NCI-H748 treated with DMSO at 0.1 percent for 48 hours (cell line): Measurements from ENCODE around the gene BMP15.

Source experiments
- DNase-seq: peaks from one replicate; lab custom pipeline; 2025; lab: John Stamatoyannopoulos, UW

Gene BMP15

DNA sequence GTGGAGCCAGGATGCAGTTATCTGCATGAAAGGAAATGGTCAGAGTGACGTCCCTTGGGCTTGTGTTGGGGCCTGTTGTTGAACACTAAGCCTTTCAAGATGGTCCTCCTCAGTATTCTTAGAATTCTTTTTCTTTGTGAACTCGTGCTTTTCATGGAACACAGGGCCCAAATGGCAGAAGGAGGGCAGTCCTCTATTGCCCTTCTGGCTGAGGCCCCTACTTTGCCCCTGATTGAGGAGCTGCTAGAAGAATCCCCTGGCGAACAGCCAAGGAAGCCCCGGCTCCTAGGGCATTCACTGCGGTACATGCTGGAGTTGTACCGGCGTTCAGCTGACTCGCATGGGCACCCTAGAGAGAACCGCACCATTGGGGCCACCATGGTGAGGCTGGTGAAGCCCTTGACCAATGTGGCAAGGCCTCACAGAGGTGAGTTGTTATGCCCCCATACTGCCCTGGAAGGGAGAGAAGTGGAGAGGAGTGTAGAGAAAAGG, at the start of gene BMP15:
TSS of gene BMP15 (plus strand) at position 51 of the 492 bp plus-strand sequence. CDS start at position 100, 49 bp downstream.
- DNase-seq: no peak

DNA sequence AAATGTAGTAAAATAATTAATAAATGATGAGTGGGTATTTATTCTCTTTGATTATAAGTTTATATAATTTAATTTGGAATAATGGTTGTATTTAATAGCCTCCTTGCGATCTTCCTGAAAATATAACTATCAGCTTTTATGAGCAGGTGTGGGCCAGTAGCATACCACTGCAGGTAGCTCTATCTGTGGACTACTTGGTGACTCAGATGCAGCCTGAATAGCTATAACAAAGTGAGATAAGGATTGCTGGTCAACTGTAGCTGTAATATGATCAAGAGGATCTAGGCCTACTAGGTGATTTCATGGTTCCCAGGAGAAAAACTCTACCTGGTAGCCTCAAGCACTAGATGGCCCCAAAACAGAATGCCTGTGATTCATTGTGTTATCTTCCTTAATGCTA, 47.1 kb upstream of the BMP15 start:
- DNase-seq: no peak

DNA sequence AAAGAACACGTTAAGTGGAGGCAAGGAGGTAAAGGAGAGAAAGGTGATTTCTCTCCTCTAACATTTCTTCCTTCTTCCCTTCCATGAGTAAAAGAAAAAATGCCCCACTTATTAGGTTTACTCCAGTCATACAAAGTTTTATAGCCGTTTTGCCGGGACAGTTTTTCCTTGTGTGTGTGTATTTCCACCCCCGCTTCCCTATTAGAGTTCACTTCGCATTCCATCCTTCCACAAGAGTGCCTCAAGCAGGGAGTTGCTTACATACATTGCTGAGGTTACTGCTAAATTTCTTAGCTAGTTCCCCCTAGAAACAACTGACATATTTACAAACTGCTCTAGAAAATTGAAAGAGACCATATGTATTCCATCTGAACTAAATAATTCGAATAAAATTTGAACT, 45.2 kb upstream of the BMP15 start:
- no peak for DNase-seq

DNA sequence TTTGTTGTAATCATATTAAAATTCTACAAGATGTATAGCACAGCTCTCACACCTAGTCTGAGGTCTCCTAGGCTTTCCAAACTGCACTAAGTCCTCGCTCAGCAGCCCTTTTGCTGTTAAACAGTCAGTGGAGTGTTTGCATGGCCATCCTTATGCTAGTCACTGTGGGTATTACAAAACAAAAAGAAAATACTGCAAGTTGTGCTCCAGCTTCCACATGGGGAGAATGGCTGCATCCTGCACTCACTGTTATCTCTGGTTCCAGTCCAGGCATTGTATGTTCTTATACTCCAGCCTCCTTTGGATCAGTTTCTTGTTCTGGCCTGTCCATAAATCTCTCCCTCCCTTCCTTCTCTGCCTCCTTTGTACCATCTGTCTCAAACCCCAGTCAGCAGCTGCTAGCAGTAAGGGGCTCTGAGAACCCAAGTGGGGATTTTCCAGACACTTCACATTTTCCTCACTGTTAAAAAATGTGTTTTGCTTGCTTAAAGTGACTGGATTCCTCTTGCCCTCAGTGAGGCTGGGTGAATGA, 38.5 kb upstream of the BMP15 start:
- no peak for DNase-seq

DNA sequence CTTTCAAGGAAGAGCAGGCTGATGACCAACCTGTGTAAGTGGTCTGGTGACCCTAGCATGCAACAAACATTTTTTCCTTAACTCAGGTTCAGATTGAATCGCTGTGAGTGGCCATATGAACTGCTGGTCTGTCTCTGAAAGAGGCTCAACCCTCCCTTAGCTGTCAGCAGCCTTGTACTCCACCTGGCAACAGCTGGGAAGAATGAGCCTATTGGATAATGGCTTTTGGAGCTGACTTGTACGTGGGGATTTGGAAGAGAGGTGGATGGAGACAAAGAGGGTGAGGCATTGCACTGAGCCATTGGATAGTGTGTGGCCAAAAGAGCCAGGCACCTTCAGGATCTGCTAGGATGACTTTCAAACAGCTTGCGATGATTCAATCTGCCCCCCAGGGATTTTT, 35.7 kb upstream of the BMP15 start:
- no peak for DNase-seq

DNA sequence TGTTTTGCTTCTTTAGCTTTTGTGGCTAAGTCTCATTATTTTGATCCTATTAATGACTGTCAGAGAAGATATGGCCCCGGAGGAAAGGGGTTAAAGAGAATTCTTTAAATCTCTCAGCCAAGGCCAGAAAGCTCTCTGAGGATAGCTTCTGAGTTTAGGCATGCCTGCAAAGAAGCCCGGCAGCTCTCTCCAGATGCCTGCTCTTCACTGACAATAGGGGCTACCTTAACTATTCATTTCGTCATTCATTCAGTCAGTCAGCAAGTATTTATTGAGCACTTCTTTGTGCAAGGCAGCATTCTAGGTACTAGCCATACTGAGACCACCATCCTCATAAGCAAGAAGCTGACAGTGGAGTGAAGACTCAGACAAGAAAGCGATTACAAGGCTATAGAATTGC, 34.0 kb upstream of the BMP15 start:
- DNase-seq: no peak

DNA sequence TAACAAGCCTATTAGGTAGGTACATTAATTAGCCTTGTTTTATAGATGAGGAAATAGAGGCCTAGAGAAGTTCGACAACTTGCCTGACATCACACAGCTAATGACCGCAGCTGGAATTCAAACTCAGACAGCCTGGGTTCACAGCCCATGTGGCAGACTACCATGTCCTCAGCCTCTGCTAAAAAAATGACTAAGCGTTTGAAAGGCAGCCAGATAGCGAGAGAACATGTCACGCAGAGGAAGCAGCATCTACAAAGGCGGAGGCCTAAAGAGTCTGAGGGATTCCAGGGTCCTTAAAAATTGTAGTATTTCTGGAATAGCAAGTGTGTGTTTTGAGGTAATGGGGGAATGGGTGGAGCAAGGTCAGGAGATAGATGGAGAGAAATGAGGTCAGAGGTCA, 33.2 kb upstream of the BMP15 start:
- DNase-seq: no peak

DNA sequence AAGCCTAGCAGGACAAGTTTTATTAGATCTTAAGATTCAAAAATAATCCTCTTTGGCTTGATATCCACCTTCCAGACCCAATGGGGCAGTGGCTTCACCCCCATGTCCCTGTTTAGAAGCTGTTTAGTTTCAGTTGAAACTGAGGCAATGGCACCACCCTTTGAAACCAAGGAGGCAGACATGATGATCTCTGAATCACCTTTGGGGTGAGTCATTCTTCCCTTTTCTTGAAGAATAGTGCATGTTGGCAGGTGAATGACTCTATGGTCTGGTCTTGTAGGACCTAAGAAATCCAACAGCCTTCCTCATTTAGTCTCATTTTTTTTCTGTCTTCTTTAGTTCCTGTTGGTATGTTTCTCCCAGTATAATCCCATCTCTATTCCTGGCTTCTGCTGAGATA, 29.5 kb upstream of the BMP15 start:
- no peak for DNase-seq

DNA sequence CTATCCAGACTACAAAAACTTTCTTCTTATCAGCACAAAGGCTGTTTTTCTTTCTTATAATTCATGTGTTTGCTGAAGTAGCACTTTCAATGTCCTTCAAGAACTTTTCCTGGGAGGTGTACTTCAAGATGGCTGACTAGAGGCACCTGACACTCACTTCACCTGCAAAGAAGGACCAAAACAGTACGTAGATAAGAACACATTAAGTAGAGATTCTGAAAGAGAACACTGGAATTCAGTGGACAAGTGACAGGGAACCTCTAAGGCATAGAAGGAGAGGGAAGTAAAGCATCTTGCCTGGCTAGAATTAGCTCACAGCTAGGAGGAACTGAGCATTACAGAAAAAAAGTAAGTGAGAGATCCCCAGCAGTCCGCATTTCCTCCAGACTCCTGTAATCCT, 21.7 kb upstream of the BMP15 start:
- no peak for DNase-seq

DNA sequence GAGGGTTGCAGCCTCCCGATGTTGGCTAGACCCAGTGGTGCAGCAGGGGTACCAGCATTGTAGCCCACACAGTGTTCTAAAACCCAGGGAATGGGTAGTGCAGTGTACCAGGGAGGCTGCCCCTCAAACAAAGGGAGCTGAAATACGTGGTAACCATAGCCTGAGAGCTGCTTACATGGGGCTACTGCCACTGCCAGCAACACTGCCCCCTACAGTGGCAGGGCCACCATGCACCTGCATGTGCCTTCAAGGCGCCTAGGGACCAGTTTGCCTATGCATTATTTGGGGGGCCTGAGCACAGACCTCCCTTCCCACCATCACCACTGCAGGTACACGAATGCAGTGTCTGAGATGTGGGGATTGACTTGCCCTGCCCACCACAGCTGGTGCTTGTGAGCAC, 21.0 kb upstream of the BMP15 start:
- no peak for DNase-seq

DNA sequence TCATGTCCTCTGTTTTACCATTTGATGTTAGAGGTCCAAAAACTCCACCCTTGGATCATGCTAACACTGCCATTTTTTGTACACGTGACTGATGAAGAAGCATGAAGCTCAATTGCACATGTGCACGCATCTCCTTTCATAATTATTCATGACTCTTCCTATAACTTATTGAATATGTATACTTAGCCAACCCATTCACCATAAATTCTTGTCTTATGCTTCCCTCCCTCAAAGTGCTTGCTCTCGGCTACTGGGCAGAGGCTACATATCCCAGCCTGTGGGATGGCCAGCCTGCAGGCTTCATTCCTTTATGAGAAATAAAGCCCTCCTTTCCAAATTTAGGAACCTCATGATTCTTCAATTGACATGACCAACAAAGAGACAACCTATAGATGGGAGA, 17.5 kb upstream of the BMP15 start:
- no peak for DNase-seq

DNA sequence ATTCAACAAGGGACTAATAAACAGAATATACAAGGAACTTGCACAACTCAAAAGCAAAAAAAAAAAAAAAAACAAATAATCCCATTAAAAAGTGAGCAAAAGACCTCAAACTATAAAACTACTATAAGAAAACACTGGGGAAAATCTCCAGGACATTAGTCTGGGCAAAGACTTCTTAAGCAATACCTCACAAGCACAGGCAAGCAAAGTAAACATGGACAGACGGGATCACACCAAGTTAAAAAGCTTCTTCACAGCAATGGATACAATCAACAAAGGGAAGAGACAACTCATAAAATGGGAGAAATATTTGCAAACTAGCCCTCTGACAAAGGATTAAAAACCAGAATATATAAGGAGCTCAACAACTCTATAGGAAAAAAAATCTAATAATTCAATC, 17.1 kb upstream of the BMP15 start:
- no peak for DNase-seq

DNA sequence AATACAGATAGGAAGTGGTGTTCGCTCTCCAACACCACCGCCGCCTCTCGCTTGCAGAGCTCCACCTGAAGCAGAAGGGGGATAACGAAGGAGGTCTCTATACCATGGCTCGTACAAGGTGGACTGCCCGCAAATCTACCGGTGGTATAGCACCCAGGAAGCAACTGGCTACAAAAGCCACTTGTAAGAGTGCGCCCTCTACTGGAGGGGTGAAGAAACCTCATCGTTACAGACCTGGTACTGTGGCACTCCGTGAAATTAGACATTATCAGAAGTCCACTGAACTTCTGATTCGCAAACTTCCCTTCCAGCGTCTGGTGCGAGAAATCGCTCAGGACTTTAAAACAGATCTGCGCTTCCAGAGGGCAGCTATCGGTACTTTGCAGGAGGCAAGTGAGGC, 5.2 kb upstream of the BMP15 start:
- DNase-seq: no peak

DNA sequence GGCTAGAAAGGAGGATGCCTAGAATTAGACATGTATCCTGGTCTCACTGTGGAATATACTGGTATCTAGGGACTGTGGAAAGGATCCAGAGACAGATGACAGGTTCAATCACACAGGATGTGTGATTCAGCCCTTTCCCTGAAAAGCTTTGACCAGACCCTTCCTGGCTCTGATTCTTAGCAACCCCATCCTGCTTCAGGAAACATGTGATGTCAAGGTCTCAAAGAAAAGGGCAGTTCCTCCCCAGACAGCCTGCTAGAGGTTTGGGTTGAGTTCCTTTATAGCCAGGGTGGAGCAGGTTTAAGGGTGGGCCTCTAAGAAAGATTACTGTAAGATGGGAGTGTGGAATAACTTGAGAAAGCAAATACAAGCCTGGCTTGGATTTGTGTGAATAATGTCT, 3.0 kb downstream of the BMP15 start:
- DNase-seq: no peak

DNA sequence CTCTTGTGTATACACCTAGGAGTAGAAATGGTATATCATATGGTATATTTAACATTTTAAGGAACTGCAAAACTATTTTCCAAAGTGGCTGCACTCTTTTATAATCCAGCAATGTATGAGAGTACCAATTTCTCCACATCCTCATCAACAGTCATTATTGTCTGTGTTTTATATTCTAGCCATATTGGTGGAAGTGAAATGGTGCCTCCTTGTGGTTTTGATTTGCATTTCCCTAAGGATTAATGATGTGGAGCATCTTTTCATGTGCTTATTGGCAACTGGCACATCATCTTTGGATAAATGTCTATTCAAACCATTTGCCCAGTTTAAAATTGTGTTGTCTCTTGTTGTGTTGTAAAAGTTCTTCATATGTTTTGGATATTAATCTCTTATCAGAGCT, 9.6 kb downstream of the BMP15 start:
- no peak for DNase-seq

DNA sequence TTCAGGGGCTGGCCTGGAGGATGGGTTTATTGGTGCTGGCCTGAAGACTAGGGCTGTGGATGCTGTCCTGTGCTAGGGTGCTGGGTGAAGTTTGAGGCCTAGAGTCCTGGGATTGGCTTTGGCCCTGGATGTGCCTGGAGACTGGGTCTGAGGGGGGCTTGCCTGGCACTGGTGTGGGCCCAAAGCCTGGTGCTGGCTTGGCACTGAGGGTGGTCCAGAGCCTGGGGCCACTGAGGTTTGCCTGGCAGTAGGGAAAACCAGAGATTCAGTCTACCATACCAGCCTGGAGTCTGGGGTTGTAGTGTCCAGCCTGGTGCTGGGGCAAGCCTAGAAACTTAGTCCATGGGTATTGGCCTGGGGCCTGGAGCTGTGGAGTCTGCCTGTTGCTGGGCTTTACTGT, 16.6 kb downstream of the BMP15 start:
- no peak for DNase-seq

DNA sequence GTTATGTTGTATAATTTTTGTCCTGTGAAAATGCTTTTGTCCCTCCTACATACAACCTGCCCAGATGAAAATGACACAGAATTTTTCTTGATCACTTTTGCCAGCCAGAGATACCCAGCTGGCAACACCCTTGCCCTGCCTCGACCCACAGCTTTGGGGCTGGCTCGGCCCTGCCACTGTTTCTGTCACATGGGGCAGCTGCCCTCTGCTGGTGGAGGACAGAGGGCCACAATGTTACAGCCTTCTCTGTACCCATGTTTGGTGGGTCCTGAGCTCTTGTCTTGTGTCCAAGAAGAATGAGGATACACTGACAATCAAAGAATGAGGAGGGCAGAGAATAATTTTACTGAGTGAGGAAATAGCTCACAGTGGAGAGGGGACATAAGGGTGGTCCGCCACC, 31.1 kb downstream of the BMP15 start:
- DNase-seq: no peak

DNA sequence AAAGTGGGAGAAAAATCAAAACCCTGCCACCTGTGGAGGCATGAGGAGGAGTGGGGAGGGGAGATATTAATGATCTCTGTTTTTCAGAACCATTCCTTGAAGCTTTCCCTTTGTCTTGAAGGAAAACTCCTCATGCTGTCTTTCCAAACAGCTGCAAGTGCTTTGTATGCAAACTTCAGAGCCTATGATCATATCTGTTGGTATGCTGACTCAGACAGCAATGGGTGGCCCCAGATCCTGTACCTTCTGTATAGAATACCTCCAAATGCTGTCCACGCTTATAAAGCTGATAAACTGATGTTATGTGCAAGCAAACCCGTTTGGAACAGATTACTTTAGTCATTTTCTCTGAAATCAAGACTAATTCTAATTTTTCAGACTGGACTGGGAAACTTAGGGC, 31.9 kb downstream of the BMP15 start:
- DNase-seq: no peak

DNA sequence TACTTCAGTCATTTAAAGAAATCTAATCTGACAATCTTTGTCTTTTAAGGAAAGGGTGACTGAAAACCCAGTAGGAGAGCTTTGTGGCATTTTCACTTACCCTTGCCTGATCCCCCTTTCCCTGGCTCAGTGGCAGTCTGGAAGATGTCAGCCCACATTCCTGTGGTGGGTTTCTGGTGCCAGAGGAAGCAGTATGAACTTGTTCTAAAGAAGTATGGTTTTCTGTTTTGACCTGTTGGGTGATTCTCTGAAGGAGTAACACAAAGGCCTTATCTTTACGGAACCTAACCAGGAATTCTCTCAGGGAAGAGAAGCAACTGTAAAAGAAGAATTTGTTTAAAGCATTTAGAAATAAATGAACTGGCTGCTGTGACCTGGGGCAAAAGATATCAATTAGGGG, 41.9 kb downstream of the BMP15 start:
- DNase-seq: no peak

DNA sequence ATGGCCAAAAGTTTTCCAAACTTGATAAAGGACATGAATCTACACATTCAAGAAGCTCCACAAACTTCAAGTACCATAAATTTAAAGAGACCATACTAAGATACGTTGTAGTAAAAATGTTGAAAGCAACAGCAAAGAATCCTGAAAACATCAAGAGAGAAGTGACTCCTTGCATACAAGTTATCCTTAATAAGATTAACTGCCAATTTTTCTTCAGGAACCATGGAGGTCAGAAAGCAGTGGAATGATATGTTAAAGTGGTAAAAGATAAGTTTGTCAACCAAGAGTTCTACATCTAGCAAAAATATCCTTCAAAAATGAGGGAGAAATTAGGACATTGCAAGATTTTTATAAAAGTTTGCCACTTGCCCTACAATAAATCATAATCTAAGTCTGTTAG, 43.3 kb downstream of the BMP15 start:
- no peak for DNase-seq

DNA sequence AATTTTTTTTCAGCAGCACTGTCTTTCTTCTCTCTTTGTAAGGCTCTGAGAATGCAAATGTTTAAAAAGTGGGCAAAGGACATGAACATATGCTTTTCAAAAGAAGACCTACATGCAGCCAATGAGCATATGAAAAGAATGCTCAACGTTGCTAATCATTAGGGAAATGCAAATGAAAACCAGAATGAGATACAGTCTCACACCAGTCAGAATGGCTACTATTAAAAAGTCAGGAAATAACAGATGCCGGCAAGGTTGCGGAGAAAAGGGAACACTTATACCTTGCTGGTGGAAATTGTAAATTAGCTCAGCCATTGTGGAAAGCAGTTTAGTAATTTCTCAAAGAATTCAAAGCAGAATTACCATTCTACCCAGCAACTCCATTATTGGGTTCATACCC, 51.6 kb downstream of the BMP15 start:
- DNase-seq: no peak

DNA sequence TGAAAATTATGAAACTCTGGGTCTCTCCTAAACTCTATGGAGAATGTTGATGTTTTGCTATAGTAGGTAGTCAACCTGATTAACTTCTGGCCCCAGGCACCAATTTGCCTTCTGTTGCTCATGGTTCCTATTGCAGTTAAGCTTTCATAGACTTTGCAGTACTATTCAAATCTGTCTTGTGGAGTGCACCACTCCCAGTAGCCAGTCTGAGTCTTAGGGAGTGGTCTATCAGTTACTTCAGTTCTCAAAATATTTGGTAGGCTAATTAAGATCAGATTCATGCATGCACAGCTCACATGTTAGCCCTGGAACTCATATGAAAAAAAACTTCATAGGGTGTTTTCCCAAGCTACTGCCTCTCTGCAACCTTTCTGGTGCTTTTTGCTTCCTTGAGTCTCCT, 53.3 kb downstream of the BMP15 start:
- DNase-seq: no peak
